SK-N-SH treated with all-trans-retinoic acid at 6 μM for 48 hours (cell line): Measurements from ENCODE around the gene KRT38.

Experiments
- ATAC-seq: fragments of 200-7000 bp; cut with Tn5 transposase; 3 replicates; pipeline ENCODE4 v1.9.1; 2020; ENCODE audit warnings: mild to moderate bottlenecking, moderate library complexity
- ARNTL ChIP-seq: fragments of 450-650 bp; formaldehyde crosslinking; IDR thresholded peaks from 2 replicates; pipeline ENCODE4 v1.5.0; 2020; ENCODE audit warnings: low read depth, mild to moderate bottlenecking, moderate library complexity, borderline replicate concordance
- BACH2 ChIP-seq: fragments of 250-450 bp; sonication (Bioruptor Pico); IDR thresholded peaks from 2 replicates; pipeline ENCODE4 v1.9.0; 2021; ENCODE audit warnings: mild to moderate bottlenecking, borderline replicate concordance
- CREB5 ChIP-seq: fragments of 250-450 bp; sonication (Bioruptor Pico); IDR thresholded peaks from 2 replicates; pipeline ENCODE4 v1.5.1; 2020; ENCODE audit warnings: low read depth, mild to moderate bottlenecking, moderate library complexity
- CSDC2 ChIP-seq: fragments of 250-450 bp; sonication (Bioruptor Pico); IDR thresholded peaks from 2 replicates; pipeline ENCODE4 v1.5.0; 2020; ENCODE audit warnings: mild to moderate bottlenecking, moderate library complexity
- CSRNP3 ChIP-seq: fragments of 250-450 bp; sonication (Bioruptor Pico); IDR thresholded peaks from 2 replicates; pipeline ENCODE4 v1.5.1; 2021; ENCODE audit warnings: mild to moderate bottlenecking, moderate library complexity
- GLIS3 ChIP-seq: fragments of 250-450 bp; sonication (Bioruptor Pico); IDR thresholded peaks from 2 replicates; pipeline ENCODE4 v1.5.0; 2020; ENCODE audit warnings: mild to moderate bottlenecking, moderate library complexity
- OSR1 ChIP-seq: fragments of 250-450 bp; sonication (Bioruptor Pico); IDR thresholded peaks from 2 replicates; pipeline ENCODE4 v1.8.0; 2022; ENCODE audit warnings: moderate library complexity, mild to moderate bottlenecking, inconsistent platforms
- POU6F1 ChIP-seq: fragments of 250-450 bp; sonication (Bioruptor Pico); IDR thresholded peaks from 2 replicates; pipeline ENCODE4 v1.8.0; 2021; ENCODE audit warnings: low read depth, mild to moderate bottlenecking, moderate library complexity, borderline replicate concordance
- PPARA ChIP-seq: fragments of 250-450 bp; sonication (Bioruptor Pico); IDR thresholded peaks from 2 replicates; pipeline ENCODE4 v1.5.0; 2020; ENCODE audit warnings: mild to moderate bottlenecking, borderline replicate concordance
- SNAI2 ChIP-seq: fragments of 250-450 bp; sonication (Bioruptor Pico); IDR thresholded peaks from 2 replicates; pipeline ENCODE4 v1.5.0; 2020; ENCODE audit warnings: mild to moderate bottlenecking, moderate library complexity
- TCF4 ChIP-seq: fragments of 250-450 bp; sonication (Bioruptor Pico); IDR thresholded peaks from 2 replicates; pipeline ENCODE4 v1.8.0; 2021; ENCODE audit warnings: mild to moderate bottlenecking, moderate library complexity, borderline replicate concordance
- TOX ChIP-seq: fragments of 250-450 bp; sonication (Bioruptor Pico); IDR thresholded peaks from 2 replicates; pipeline ENCODE4 v1.8.0; 2021; ENCODE audit warnings: mild to moderate bottlenecking, moderate library complexity, borderline replicate concordance
- ZC3H10 ChIP-seq: fragments of 250-450 bp; sonication (Bioruptor Pico); IDR thresholded peaks from 2 replicates; pipeline ENCODE4 v1.5.1; 2021; ENCODE audit warnings: mild to moderate bottlenecking, moderate library complexity
- ZFP3 ChIP-seq: fragments of 250-450 bp; sonication (Bioruptor Pico); IDR thresholded peaks from 2 replicates; pipeline ENCODE4 v1.5.0; 2020; ENCODE audit warnings: mild to moderate bottlenecking, moderate library complexity
- ZFP30 ChIP-seq: fragments of 450-650 bp; formaldehyde crosslinking; IDR thresholded peaks from 2 replicates; pipeline ENCODE4 v1.5.0; 2022; ENCODE audit warnings: mild to moderate bottlenecking, moderate library complexity
- ZNF565 ChIP-seq: fragments of 450-650 bp; formaldehyde crosslinking; conservative IDR thresholded peaks from 2 replicates; pipeline ENCODE4 v1.5.0; 2020; ENCODE audit warnings: low read depth, mild to moderate bottlenecking, moderate library complexity
- ZNF70 ChIP-seq: fragments of 450-650 bp; formaldehyde crosslinking; IDR thresholded peaks from 2 replicates; pipeline ENCODE4 v1.5.0; 2020; ENCODE audit warnings: mild to moderate bottlenecking, moderate library complexity
- ZNF8 ChIP-seq: fragments of 450-650 bp; formaldehyde crosslinking; IDR thresholded peaks from 2 replicates; pipeline ENCODE4 v1.5.0; 2020; ENCODE audit warnings: mild to moderate bottlenecking, moderate library complexity

Gene KRT38

GRCh38 chr17:41386227-41386626 lies 54.6 kb downstream of the KRT38 start:
- ATAC-seq = no peak
- no peak for TF ChIP-seq ZFP30
- no peak for TF ChIP-seq CSDC2
- TF ChIP-seq ZNF565 = no peak
- TF ChIP-seq SNAI2 (CRISPR knock-in tag) = no peak
- no peak for TF ChIP-seq POU6F1 (CRISPR knock-in tag)
- no peak for TF ChIP-seq GLIS3 (CRISPR knock-in tag)
- no peak for TF ChIP-seq CSRNP3 (CRISPR knock-in tag)
- TF ChIP-seq ZNF8 (CRISPR knock-in tag) = no peak
- no peak for TF ChIP-seq ZNF70 (CRISPR knock-in tag)
- TF ChIP-seq TOX (CRISPR knock-in tag) = no peak
- TF ChIP-seq PPARA (CRISPR knock-in tag) = no peak
- TF ChIP-seq BACH2 (CRISPR knock-in tag) = no peak
- no peak for TF ChIP-seq ARNTL (CRISPR knock-in tag)
- no peak for TF ChIP-seq ZC3H10
- no peak for TF ChIP-seq OSR1 (CRISPR knock-in tag)
- no peak for TF ChIP-seq TCF4
- TF ChIP-seq CREB5 (CRISPR knock-in tag) = no peak
- TF ChIP-seq ZFP3 = no peak
